ENCODE results near the gene KRTAP10-7.

Gene KRTAP10-7

DNA sequence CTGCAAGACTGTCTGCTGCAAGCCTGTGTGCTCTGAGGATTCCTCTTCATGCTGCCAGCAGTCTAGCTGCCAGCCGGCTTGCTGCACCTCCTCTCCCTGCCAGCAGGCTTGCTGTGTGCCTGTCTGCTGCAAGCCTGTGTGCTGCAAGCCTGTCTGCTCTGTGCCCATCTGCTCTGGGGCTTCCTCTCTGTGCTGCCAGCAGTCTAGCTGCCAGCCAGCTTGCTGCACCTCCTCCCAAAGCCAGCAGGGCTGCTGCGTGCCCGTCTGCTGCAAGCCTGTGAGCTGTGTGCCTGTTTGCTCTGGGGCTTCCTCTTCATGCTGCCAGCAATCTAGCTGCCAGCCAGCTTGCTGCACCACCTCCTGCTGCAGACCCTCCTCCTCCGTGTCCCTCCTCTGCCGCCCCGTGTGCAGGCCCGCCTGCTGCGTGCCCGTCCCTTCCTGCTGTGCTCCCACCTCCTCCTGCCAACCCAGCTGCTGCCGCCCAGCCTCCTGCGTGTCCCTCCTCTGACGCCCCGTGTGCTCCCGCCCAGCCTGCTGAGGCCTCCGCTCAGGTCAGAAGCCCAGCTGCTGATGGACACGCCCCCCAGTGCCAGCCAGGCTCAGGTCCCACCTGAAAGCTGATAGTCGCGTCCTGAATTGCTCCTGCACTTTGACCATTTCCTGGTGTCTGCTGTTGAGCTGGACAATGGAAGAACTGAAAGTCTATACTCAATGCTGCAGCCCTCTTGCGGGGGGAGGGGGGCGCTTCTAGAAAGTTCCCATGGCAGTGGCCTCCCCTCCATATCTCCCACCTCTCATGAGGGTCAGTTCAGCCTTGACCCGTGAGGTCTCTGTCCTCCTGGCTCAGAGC is 25.7 kb upstream of the KRTAP10-7 start:
- H3K27ac ChIP-seq = no peak overlapping the region
- TF ChIP-seq, protein P1, sequence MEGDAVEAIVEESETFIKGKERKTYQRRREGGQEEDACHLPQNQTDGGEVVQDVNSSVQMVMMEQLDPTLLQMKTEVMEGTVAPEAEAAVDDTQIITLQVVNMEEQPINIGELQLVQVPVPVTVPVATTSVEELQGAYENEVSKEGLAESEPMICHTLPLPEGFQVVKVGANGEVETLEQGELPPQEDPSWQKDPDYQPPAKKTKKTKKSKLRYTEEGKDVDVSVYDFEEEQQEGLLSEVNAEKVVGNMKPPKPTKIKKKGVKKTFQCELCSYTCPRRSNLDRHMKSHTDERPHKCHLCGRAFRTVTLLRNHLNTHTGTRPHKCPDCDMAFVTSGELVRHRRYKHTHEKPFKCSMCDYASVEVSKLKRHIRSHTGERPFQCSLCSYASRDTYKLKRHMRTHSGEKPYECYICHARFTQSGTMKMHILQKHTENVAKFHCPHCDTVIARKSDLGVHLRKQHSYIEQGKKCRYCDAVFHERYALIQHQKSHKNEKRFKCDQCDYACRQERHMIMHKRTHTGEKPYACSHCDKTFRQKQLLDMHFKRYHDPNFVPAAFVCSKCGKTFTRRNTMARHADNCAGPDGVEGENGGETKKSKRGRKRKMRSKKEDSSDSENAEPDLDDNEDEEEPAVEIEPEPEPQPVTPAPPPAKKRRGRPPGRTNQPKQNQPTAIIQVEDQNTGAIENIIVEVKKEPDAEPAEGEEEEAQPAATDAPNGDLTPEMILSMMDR (conservative IDR thresholded peaks at IDR 0.05) = peak; percentile 11; the same call in 1 of the 2 replicates

- TF ChIP-seq, protein P1 (conservative IDR thresholded peaks at IDR 0.05) = no peak
- no peak overlapping the region for H3K27ac ChIP-seq
These were observed 24.9 kb upstream of the KRTAP10-7 start for GRCh38 chr21:44575307-44576024.

DNA sequence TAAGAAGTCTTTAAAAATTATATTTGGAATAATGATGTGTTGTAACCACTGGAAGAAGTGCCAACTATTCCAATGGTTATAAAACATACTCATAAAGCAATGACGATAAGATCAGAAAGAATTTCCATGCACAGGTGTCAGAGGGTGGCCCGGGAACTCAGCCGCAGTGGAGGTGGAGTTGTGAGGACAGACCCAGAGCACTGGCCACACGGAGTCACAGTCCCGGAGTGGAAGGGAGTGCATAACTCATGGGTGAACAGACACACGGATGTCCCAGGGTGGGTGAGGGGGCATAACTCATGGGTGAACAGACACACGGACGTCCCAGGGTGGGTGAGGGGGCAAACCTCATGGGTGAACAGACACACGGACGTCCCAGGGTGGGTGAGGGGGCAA is 24.4 kb upstream of the KRTAP10-7 start:
- TF ChIP-seq, protein P1 (conservative IDR thresholded peaks at IDR 0.05) = no peak
- H3K27ac ChIP-seq = no peak overlapping the region

- no peak overlapping the region for H3K27ac ChIP-seq
- TF ChIP-seq, protein P1 (conservative IDR thresholded peaks at IDR 0.05) = no peak
These were observed 21.9 kb upstream of the KRTAP10-7 start for GRCh38 chr21:44578371-44579055.

DNA sequence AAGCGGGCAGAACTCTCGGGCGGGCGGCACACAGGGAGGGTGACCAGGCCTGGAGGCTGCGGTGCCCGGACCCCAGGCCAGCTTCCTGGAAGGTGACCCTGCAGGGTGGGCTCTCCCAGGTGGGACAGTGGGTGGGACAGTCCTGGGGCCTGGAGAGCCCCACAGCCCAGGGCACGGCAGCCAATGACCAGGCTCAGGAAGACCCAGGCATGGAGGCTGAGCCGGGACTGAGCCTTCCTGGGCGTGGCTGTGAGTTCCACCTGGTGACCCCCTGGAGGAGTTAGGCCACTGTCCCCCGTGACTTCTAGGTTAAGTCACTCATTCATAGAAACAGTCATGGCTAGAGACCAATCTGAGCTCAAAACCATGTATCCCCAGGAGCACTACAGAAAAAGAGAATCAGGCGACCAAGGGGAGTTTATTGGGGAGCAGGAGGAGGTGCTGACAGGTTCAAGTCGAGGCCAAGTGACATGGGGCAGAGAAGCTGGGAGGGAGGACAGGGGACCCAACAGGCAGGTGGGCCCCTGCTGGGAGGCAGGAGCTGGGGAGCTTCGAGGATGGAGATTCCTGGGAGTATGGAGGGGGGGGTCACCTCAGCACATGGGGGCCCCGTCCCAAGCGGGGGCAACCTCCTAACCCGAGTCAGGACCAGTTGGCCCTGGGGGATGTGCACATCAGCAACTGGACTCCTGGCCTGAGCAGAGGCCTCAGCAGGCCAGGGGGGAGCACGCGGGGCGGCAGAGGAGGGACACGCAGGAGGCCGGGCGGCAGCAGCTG is 21.2 kb upstream of the KRTAP10-7 start:
- no peak overlapping the region for H3K27ac ChIP-seq
- TF ChIP-seq, protein P1 (conservative IDR thresholded peaks at IDR 0.05) = no peak

DNA sequence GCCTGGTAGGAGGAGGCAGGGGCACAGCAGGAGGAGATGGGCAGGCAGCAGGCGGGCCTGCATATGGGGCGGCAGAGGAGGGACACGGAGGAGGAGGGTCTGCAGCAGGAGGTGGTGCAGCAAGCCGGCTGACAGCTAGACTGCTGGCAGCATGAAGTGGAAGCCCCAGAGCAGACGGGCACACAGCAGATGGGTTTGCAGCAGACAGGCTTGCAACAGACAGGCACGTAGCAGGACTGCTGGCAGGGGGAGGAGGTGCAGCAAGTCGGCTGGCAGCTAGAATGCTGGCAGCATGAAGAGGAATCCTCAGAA is 20.6 kb upstream of the KRTAP10-7 start:
- H3K27ac ChIP-seq = no peak overlapping the region
- TF ChIP-seq, protein P1 (conservative IDR thresholded peaks at IDR 0.05) = no peak
